ENCODE data around the gene SLC16A4. TPM values are rescaled to one million over a fixed set of nuclear protein-coding genes. Genes with fewer than 3 reads are reported as not detected.
"Not testable (repeated sequence)": the region's sequence is repeated elsewhere in the genome, so short reads cannot be mapped to it uniquely, and the experiment has no call there.

Gene SLC16A4
- total RNA-seq, 2 experiments from 2014 or later, result 0.27 TPM; not detected in 1

DNA sequence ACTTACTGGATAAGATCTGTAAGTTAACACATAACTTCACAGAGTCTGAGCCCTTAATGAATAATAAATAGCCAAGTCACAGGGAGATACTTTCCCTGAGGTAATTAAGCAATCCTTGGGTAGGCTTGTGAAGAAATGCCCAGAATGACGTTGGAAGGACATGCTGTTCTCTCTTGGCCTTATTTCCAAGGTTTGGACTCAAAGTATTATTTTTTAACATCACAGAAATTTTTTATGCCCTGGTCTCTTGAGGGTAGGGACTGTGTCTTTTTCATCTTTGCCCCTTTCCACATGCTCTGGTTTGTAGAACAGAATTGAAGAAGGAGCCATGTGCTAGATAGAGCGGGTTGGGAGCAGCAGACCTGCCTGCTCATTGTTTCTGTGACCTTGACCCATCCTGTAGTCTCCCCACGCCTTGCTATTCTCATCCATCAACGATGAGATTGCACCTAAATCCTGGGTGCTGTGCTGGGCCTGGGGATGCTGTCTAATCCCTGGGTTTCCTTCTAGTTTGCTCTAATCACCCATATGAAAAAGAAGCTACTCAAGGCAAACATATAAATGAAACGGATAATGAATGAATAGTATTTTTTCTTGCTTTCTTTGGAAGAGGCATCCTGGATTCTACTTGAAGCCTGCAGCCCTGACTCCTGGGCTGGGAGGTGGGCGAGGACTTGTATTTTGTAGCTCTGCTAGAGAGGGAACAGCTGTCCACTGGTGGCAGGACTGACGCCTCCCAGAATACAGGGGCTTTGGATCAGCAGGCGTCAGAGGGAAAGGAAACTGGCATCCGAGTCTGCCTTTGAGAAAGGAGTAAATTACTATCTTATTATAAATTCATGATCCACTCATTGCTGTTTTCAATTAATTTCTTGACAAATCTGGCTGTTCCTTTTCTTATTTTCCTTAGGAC is 34.1 kb upstream of the SLC16A4 start:
- ChIA-PET POLR2A (no interaction called here), CTCF (interaction anchor here (0.6 to 0.9 kb wide), 3 partner anchors 17 to 420 kb away, joined by 3 to 4 read pairs (median 3); no protein-coding TSS in a partner anchor)
- H3K27ac Mint-ChIP-seq, result no peak overlapping the region
- H3K36me3 Mint-ChIP-seq (ENCODE audit: low read depth), result no peaks in the 10 kb centered on the region
- peaks cover 12% of the 10 kb centered on the region for H3K27me3 Mint-ChIP-seq
- H3K4me3 Mint-ChIP-seq, result no peak overlapping the region
- H3K4me1 Mint-ChIP-seq, result peaks cover 14% of the 10 kb centered on the region
- no peaks in the 10 kb centered on the region for H3K9me3 Mint-ChIP-seq
- DNase-seq, result no peak

DNA sequence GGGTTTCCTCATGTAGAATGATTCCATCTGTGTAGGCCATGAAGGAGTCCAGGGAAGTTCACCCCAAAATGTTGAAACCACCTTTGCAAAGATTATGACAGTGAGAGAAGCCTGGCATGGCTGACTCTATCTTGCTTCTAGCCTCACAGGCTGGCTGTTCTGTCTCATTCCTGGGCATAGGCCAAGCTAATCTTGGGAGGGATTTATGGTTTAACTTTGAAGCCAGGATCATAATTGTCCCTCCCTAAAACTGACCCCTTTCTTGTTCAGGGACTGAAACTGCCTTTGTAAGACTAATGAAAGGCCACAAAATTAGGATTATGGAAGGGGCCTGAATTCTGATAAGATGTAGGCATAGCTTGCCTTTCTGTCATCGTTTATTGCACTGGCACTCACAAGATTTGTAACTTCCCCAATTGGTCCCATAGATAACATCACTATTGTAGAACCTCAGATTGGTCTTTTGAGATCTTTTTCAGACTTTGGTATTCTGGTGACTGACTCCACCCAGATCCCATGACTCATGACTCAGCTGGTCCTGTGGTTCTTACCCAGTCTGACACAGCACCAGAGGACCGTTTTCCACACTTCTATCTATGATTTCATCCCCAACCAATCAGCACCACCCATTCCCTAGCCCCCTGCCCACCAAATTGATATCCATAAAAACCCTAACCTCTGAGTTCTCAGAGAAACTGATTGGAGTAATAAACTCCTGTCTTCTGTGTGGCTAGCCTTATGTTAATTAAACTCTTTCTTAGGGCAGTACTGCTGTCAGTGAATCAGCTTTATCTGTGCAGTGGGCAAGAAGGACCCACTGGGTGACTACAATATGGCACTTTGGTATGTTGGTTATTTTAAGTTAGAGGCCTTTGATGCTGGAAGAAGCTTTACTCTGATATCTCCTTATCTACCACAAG is 30.3 kb upstream of the SLC16A4 start:
- Mint-ChIP-seq H3K36me3 (ENCODE audit: low read depth) (no peaks in the 10 kb centered on the region), H3K27me3 (peaks cover 12% of the 10 kb centered on the region), H3K9me3 (no peaks in the 10 kb centered on the region), H3K4me1 (peaks cover 14% of the 10 kb centered on the region), H3K27ac (no peak overlapping the region), H3K4me3 (no peak overlapping the region)
- CTCF ChIA-PET, result interaction anchor here (0.6 to 1.7 kb wide), 4 partner anchors 9 to 199 kb away, joined by 3 to 6 read pairs (median 6); partner anchors contain the start of gene LAMTOR5
- POLR2A ChIA-PET, result no interaction called here
- peak; percentile 8 for DNase-seq

DNA sequence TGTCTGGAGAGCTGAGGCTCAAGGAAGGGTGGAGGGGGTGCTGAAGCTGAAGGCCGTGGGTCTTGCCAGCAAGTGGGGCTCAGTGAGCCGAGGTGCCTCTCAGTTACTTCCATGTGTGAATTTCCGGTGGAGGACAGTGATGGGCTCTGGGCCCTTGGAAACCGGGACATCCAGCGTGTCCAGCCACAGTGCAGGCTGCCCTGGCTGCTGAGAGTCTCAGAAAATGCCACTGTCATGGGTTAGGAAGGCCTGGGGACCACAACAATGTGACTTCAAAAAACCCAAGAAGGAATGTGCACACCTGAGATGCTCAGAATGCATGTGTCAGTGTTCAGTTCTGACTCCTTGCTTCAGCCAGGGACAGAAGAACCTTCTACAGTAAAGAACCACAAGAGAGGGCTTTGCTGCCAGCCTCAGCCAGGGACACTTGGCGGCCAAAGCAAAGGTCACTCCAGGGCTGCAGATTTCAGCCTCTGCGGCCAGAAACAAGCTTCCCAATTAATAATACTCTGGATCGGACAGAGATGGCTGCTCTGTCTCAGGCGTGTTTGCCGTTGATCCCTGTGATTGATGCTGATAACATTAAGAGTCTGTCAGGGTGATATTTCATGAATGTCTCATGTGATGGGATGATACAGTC is 29.3 kb upstream of the SLC16A4 start:
- peaks cover 14% of the 10 kb centered on the region for H3K4me1 Mint-ChIP-seq
- ChIA-PET CTCF (interaction anchor here (1.7 kb wide), 1 partner anchor 8 kb away, joined by 6 read pairs; no protein-coding TSS in a partner anchor), POLR2A (no interaction called here)
- no peak for DNase-seq
- H3K27me3 Mint-ChIP-seq, result peaks cover 12% of the 10 kb centered on the region
- H3K9me3 Mint-ChIP-seq, result no peaks in the 10 kb centered on the region
- H3K27ac Mint-ChIP-seq, result no peak overlapping the region
- no peak overlapping the region for H3K4me3 Mint-ChIP-seq
- H3K36me3 Mint-ChIP-seq (ENCODE audit: low read depth), result no peaks in the 10 kb centered on the region

DNA sequence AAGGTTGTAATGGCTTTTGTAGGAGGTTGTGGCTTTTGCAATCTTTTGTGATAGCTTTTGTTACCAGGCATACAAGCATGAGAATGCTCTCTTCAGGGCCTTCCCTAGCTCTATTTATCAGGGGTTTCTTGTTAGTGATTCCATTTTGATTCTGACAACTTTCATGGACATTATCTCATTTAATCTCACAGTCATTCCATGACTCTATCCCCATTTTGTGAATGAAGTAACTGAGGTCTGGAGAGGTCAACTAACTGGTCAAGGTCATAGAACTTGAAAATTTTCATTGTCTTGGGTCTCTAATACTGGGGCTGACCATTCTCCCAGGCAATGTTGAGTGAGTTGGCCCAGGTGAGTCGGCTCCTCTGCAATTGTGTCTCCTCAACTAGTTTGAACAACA is 27.9 kb upstream of the SLC16A4 start:
- ChIA-PET POLR2A (no interaction called here), CTCF (interaction anchor here (1.2 kb wide), 1 partner anchor 77 kb away, joined by 4 read pairs; no protein-coding TSS in a partner anchor)
- Mint-ChIP-seq H3K27ac (no peak overlapping the region), H3K27me3 (peaks cover 8% of the 10 kb centered on the region), H3K9me3 (no peaks in the 10 kb centered on the region), H3K36me3 (ENCODE audit: low read depth) (no peaks in the 10 kb centered on the region), H3K4me1 (peaks cover 10% of the 10 kb centered on the region), H3K4me3 (no peak overlapping the region)
- DNase-seq, result no peak

DNA sequence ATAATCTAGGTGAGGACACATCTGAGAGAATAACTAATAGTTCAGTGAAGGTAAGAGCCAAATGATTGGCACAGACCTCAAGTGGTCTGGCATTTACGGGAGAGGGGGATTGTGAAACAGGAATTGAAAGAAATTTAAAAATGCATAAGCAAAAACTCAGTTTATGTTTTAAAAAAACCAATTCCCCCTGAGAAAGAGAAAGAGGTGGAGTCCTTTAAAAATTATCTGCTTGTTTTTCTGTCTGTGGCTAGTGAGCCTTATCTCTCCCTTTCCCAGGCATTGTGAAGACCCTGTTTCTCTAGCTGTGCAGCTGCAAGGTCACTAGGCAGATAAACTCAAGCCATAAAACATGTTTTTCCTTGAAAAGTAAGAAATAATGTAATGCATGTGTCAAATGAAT is 22.2 kb upstream of the SLC16A4 start:
- H3K4me1 Mint-ChIP-seq, result peaks cover 12% of the 10 kb centered on the region
- CTCF ChIA-PET, result interaction anchor here (0.9 to 5.7 kb wide), 7 partner anchors 10 to 83 kb away, joined by 3 to 31 read pairs (median 4); no protein-coding TSS in a partner anchor
- POLR2A ChIA-PET; H3K27ac Mint-ChIP-seq; H3K4me3 Mint-ChIP-seq; H3K36me3 Mint-ChIP-seq (ENCODE audit: low read depth); DNase-seq; H3K27me3 Mint-ChIP-seq; H3K9me3 Mint-ChIP-seq: not testable (repeated sequence)

DNA sequence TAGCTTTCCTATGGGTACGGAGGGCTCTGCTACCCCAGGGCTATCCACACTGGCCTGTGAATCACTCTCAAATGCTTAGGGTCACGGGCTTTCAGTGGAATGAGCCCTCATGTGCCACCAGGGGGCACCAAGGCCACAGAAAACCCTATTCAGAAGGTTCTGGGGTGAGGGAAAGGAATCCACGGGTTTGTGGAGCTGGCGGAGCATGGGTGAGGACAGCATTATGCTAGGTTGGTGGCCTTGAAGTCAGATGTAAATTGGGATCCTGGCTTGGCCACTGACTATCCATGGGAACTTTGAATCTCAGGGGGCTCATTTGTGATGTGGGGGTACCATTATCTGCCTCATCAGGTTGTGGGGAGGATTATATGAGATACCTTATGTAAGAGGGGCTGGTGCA is 21.8 kb upstream of the SLC16A4 start:
- POLR2A ChIA-PET, result no interaction called here
- Mint-ChIP-seq H3K9me3 (no peaks in the 10 kb centered on the region), H3K27me3 (no peaks in the 10 kb centered on the region), H3K27ac (no peak overlapping the region), H3K36me3 (ENCODE audit: low read depth) (no peaks in the 10 kb centered on the region), H3K4me1 (peaks cover 15% of the 10 kb centered on the region), H3K4me3 (no peak overlapping the region)
- CTCF ChIA-PET, result interaction anchor here (0.6 to 5.7 kb wide), 14 partner anchors 8 to 205 kb away, joined by 3 to 31 read pairs (median 3); no protein-coding TSS in a partner anchor
- peak; percentile 71 for DNase-seq

DNA sequence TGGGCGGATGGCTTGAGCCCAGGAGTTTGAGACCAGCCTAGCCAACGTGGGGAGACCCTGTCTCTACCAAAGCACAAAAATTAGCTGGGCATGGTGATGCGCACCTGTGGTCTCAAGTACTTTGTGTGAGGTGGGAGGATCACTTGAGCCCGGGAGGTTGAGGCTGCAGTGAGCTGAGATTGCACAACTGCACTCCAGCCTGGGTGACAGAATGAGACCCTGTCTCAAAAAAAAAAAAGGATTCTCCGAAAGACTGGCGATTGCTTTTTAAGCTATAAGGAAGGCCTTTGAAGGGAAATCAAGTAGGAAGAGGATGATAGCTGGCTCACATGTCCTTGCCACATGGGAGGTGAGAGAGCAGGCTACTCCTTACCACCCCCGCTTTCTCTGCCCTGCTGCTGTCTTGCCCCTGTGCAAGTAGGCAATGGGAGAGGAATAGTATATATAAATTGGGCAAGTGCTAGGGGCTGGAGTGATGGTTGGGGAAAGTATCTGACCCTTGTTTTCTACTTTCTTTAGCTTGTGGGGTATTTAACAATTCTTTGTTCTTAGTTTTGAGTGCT is 20.4 kb upstream of the SLC16A4 start:
- H3K27me3 Mint-ChIP-seq, result no peaks in the 10 kb centered on the region
- no peak overlapping the region for H3K27ac Mint-ChIP-seq
- ChIA-PET CTCF (interaction anchor here (0.6 to 5.7 kb wide), 5 partner anchors 27 to 85 kb away, joined by 3 to 31 read pairs (median 6); partner anchors contain the start of gene RBM15), POLR2A (no interaction called here)
- H3K4me3 Mint-ChIP-seq, result no peak overlapping the region
- H3K9me3 Mint-ChIP-seq, result no peaks in the 10 kb centered on the region
- H3K36me3 Mint-ChIP-seq (ENCODE audit: low read depth), result peaks cover 2% of the 10 kb centered on the region
- peaks cover 20% of the 10 kb centered on the region for H3K4me1 Mint-ChIP-seq
- DNase-seq, result no peak

DNA sequence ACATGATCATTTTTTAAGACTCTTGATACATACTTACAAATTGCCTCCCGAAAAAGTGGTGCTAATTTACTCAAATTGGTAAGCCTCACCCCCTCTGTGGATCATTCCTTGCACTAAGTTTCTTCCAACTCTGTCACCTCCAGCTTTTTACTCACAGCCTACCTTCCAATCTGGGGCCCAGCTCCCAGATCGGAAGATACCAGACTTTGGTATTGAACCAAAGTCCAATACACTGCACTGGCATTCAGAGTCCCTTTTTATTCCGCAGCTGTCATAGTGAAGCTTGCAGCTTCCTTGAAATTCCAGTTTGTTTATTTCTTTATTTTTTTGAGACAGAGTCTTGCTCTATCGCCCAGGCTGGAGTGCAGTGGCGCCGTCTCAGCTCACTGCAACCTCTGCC is 18.5 kb upstream of the SLC16A4 start:
- peaks cover 6% of the 10 kb centered on the region for H3K36me3 Mint-ChIP-seq (ENCODE audit: low read depth)
- H3K4me1 Mint-ChIP-seq, result peaks cover 23% of the 10 kb centered on the region
- no peaks in the 10 kb centered on the region for H3K9me3 Mint-ChIP-seq
- no peak for DNase-seq
- H3K27ac Mint-ChIP-seq, result no peak overlapping the region
- no peaks in the 10 kb centered on the region for H3K27me3 Mint-ChIP-seq
- ChIA-PET CTCF (interaction anchor here (0.7 to 5.7 kb wide), 9 partner anchors 14 to 202 kb away, joined by 3 to 31 read pairs (median 6); partner anchors contain the start of gene RBM15), POLR2A (interaction anchor here (0.6 kb wide), 1 partner anchor 11 kb away, joined by 4 read pairs; no protein-coding TSS in a partner anchor)
- H3K4me3 Mint-ChIP-seq, result peak overlapping the region; percentile 13

DNA sequence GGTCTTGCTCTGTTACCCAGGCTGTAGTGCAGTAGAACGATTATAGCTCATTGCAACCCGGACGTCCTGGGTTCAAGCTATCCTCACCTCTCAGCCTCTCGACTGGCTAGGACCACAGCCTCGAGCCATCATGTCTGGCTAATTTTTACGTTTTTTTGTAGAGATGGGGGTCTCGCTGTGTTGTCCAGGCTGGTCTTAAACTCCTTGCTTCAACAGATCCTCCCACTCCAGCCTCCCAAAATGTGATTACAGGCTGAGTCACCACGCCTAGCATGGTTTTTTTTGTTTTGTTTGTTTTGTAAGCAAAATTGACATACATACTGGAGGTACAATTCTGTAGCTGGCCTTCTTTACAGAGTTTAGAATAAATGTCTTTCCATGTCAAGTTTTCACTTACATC is 17.7 kb upstream of the SLC16A4 start:
- peak overlapping the region; percentile 100 for H3K27ac Mint-ChIP-seq
- no peaks in the 10 kb centered on the region for H3K27me3 Mint-ChIP-seq
- no peaks in the 10 kb centered on the region for H3K9me3 Mint-ChIP-seq
- CTCF ChIA-PET, result interaction anchor here (0.5 to 5.7 kb wide), 13 partner anchors 13 to 467 kb away, joined by 3 to 31 read pairs (median 6); partner anchors contain the start of gene RBM15
- peak overlapping the region; percentile 99 for H3K4me3 Mint-ChIP-seq
- H3K36me3 Mint-ChIP-seq (ENCODE audit: low read depth), result peaks cover 11% of the 10 kb centered on the region
- DNase-seq, result no peak
- POLR2A ChIA-PET, result no interaction called here
- H3K4me1 Mint-ChIP-seq, result peaks cover 23% of the 10 kb centered on the region

DNA sequence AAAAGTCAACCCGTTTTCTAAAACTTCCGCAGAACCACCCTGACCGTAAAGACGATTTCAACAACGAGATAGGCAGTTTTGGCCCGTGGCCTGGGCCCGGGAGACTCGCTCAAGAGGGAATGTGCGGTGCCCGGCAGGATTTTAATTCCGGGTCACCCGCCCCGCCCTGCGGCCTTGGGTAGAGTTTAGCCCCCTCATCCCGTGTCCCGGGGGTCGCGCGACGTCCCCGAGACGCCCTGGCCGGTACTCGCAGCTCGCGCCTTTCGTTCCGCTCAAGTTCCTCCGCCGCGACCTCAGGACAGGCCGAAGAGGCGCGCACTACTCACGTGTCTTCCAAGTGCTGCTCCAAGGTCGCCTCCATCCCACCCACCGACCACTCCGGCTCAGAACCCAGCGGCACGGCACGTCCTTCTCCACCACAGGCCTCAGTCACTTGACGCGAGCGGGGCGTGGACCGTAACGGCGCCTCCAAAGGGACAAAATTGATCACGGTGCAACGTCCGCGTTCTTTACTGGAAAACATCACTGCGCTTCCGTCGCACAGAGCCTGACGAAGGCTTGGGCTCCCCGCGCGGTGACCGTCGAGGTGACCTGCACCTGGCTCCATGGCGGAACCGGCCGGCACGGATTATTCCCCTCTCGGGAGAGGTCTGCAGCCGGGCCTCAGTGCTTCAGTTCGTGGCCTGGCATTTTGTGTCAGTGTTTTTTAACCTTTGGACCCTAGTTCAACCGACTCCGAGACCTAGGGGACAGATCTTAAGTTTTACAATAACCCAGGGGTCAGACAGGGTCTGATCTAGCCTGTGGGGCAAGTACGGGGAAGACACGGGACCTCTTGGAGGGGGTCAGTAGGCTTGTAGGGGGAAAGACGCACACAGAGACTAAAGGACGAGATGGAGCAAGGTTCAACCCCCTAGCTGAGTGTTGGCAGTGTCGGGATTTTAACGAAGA is 16.7 kb upstream of the SLC16A4 start, which contains the start of gene LAMTOR5:
TSS of gene LAMTOR5 (minus strand) at position 435 of the 951 bp plus-strand sequence. CDS start at position 361, 74 bp downstream.
- POLR2A ChIA-PET, result no interaction called here
- Mint-ChIP-seq H3K36me3 (ENCODE audit: low read depth) (peaks cover 16% of the 10 kb centered on the region), H3K4me3 (peak within 1 kb of the TSS; percentile 99), H3K27ac (peak within 1 kb of the TSS; percentile 100), H3K27me3 (no peaks in the 10 kb centered on the region), H3K4me1 (peaks cover 22% of the 10 kb centered on the region), H3K9me3 (no peaks in the 10 kb centered on the region)
- CTCF ChIA-PET, result interaction anchor here (0.5 to 5.7 kb wide), 10 partner anchors 14 to 468 kb away, joined by 3 to 31 read pairs (median 6); partner anchors contain the start of gene RBM15
- peak; percentile 95 for DNase-seq

DNA sequence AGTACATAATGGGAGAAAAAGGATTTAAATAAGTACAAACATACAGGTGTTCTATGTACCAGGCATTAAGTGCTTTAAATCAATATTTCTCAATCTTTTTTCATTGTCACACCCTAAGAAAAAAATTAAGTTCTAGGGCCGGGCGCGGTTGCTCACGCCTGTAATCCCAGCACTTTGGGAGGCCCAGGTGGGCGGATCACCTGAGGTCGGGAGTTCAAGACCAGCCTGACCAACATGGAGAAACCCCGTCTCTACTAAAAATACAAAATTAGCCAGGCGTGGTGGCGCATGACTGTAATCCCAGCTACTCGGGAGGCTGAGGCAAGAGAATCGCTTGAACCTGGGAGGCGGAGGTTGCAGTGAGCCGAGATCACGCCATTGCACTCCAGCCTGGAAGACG is 15.6 kb upstream of the SLC16A4 start:
- Mint-ChIP-seq H3K27ac (peak overlapping the region; percentile 100), H3K36me3 (ENCODE audit: low read depth) (peaks cover 20% of the 10 kb centered on the region), H3K4me3 (peak overlapping the region; percentile 99), H3K4me1 (peaks cover 21% of the 10 kb centered on the region)
- CTCF ChIA-PET, H3K27me3 Mint-ChIP-seq, DNase-seq, POLR2A ChIA-PET, H3K9me3 Mint-ChIP-seq: not testable (repeated sequence)

All from activated CD4-positive, alpha-beta T cell treated with anti-CD3 and anti-CD28 coated beads, Interleukin-2, amount 10 ng/mL, durations not matched to agents 7 days and 5 days (primary cell).